GM23248 (cell line): ENCODE results near the gene PSD4.

Experiments
- EZH2 ChIP-seq: fragments of 200-600 bp; sonication (generic); IDR thresholded peaks from 2 replicates; pipeline ENCODE4 v1.6.1; 2018; ENCODE audit warnings: antibody characterized with exemption, mild to moderate bottlenecking; ENCODE audit not compliant: insufficient read depth, poor library complexity, severe bottlenecking
- EZH2phosphoT487 ChIP-seq: fragments of 200-600 bp; sonication (generic); IDR thresholded peaks from 2 replicates; pipeline ENCODE4 v1.6.1; 2018; ENCODE audit warnings: antibody characterized with exemption, moderate library complexity, mild to moderate bottlenecking, low read depth; ENCODE audit not compliant: insufficient read depth

GRCh38 chr2:113182471-113183260, 8.9 kb downstream of the PSD4 start:
- TF ChIP-seq EZH2phosphoT487 (no peak), EZH2 (no peak)
